Loucy (cell line): ENCODE data around the gene PARN.

Source experiments
- H2AFZ ChIP-seq: fragments of 200-600 bp; sonication (generic); 2 replicates; pipeline ENCODE4 v1.6.0; 2016; ENCODE audit warnings: antibody characterized with exemption, mild to moderate bottlenecking, low read length, moderate library complexity
- H3F3A ChIP-seq: fragments of 200-600 bp; 2 replicates; pipeline ENCODE4 v1.6.0; 2016; ENCODE audit warnings: antibody characterized with exemption, low read depth, mild to moderate bottlenecking
- H3K27me3 ChIP-seq: fragments of 200-600 bp; sonication (generic); 2 replicates; pipeline ENCODE4 v1.6.1; 2014; ENCODE audit warnings: low read length, mild to moderate bottlenecking; ENCODE audit not compliant: insufficient read depth, poor library complexity, severe bottlenecking
- H3K36me3 ChIP-seq: fragments of 200-600 bp; sonication (generic); 2 replicates; pipeline ENCODE4 v1.6.1; 2016; ENCODE audit warnings: low read length; ENCODE audit not compliant: insufficient read depth
- H3K4me1 ChIP-seq: fragments of 200-600 bp; sonication (generic); 2 replicates; pipeline ENCODE4 v1.5.1; 2014; ENCODE audit warnings: low read length, mild to moderate bottlenecking; ENCODE audit not compliant: insufficient read depth, poor library complexity, severe bottlenecking
- H3K4me2 ChIP-seq: fragments of 200-600 bp; sonication (generic); 2 replicates; pipeline ENCODE4 v1.6.0; 2014; ENCODE audit warnings: antibody characterized with exemption, low read length, low read depth, mild to moderate bottlenecking; ENCODE audit not compliant: poor library complexity, severe bottlenecking
- H3K4me3 ChIP-seq: fragments of 200-600 bp; sonication (generic); 2 replicates; pipeline ENCODE4 v1.5.1; 2014; ENCODE audit warnings: low read length, mild to moderate bottlenecking, mixed read lengths; ENCODE audit not compliant: poor library complexity, severe bottlenecking
- H3K79me2 ChIP-seq: fragments of 200-600 bp; sonication (generic); 2 replicates; pipeline ENCODE4 v1.6.1; 2014; ENCODE audit warnings: low read length; ENCODE audit not compliant: insufficient read depth
- H3K9ac ChIP-seq: fragments of 200-600 bp; sonication (generic); 2 replicates; pipeline ENCODE4 v1.6.0; 2014; ENCODE audit warnings: mild to moderate bottlenecking, low read depth, low read length, moderate library complexity; ENCODE audit not compliant: poor library complexity, severe bottlenecking
- H3K9me2 ChIP-seq: fragments of 200-600 bp; sonication (generic); replicated peaks from 2 replicates; pipeline ENCODE4 v1.6.1; 2016; ENCODE audit warnings: low read depth, low read length, mixed read lengths
- H3K9me3 ChIP-seq: fragments of 200-600 bp; sonication (generic); 2 replicates; pipeline ENCODE4 v1.6.1; 2014; ENCODE audit warnings: mild to moderate bottlenecking, antibody characterized with exemption, low read length, low read depth; ENCODE audit not compliant: insufficient read depth
- H4K20me1 ChIP-seq: fragments of 200-600 bp; sonication (generic); 2 replicates; pipeline ENCODE4 v1.6.0; 2014; ENCODE audit warnings: antibody characterized with exemption, low read length, mild to moderate bottlenecking; ENCODE audit not compliant: insufficient read depth, poor library complexity, severe bottlenecking
- EZH2phosphoT487 ChIP-seq: fragments of 200-600 bp; IDR thresholded peaks from 2 replicates; pipeline ENCODE4 v1.6.1; 2018; ENCODE audit warnings: antibody characterized with exemption, mild to moderate bottlenecking, moderate library complexity, borderline replicate concordance
- TF ChIP-seq, protein P1 (sequence below): fragments of 200-600 bp; sonication (generic); conservative IDR thresholded peaks from 2 replicates; pipeline ENCODE4 v1.5.1; 2014; ENCODE audit warnings: mild to moderate bottlenecking, antibody characterized with exemption, low read length

The PARN gene

DNA sequence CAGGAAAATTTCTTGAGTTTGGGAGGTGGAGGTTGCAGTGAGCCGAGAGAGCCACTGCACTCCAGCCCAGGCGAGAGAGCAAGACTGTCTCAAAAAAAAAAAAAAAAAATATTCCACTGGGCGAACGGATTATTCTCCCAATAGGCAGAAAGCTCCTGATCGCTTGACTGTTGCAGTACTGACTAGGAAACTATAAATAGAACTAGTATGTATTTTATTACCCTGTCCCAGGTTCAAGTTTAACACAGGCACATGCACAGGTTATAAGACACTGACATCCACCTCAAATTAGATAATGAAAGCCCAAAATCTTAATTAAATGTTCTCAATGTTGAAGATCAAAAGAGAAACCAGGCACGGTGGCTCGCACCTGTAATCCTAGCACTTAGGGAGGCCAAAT lies 11.5 kb downstream of the PARN start:
- Histone ChIP-seq H3K4me1 (no peaks in the 10 kb centered on the region), H3K9ac (no peak overlapping the region), H3K79me2 (no peaks in the 10 kb centered on the region), H3K27me3 (no peaks in the 10 kb centered on the region), H3K36me3 (no peaks in the 10 kb centered on the region; the same call in 1 of the 2 replicates), H3K9me2 (no peaks in the 10 kb centered on the region), H2AFZ (no peak overlapping the region), H3K4me2 (no peak overlapping the region), H3F3A (no peaks in the 10 kb centered on the region), H4K20me1 (no peaks in the 10 kb centered on the region), H3K9me3 (no peaks in the 10 kb centered on the region), H3K4me3 (no peak overlapping the region)
- TF ChIP-seq EZH2phosphoT487 = no peak
- TF ChIP-seq, protein P1, sequence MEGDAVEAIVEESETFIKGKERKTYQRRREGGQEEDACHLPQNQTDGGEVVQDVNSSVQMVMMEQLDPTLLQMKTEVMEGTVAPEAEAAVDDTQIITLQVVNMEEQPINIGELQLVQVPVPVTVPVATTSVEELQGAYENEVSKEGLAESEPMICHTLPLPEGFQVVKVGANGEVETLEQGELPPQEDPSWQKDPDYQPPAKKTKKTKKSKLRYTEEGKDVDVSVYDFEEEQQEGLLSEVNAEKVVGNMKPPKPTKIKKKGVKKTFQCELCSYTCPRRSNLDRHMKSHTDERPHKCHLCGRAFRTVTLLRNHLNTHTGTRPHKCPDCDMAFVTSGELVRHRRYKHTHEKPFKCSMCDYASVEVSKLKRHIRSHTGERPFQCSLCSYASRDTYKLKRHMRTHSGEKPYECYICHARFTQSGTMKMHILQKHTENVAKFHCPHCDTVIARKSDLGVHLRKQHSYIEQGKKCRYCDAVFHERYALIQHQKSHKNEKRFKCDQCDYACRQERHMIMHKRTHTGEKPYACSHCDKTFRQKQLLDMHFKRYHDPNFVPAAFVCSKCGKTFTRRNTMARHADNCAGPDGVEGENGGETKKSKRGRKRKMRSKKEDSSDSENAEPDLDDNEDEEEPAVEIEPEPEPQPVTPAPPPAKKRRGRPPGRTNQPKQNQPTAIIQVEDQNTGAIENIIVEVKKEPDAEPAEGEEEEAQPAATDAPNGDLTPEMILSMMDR = no peak

DNA sequence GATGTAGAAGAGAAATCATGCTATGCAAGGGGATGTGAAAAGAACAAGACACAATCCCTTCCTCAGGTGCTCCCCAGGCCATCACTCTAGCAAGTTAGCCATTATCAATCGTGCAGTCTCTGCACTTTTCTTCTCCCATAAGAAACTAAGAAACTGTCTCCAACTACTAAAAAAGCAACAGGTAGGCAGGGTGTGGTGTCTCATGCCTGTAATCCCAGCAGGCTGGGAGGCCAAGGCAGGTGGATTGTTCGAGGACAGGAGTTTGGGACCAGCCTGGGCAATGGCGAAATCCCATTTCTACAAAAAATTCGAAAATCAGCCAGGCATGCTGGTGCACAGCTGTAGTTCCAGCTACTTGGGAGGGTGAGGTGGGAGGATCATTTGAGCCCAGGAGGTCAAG lies 13.8 kb downstream of the PARN start:
- Histone ChIP-seq H4K20me1 (no peaks in the 10 kb centered on the region), H3K4me1 (no peaks in the 10 kb centered on the region), H3K4me2 (no peak overlapping the region), H3K79me2 (no peaks in the 10 kb centered on the region), H3K27me3 (no peaks in the 10 kb centered on the region), H3K9ac (no peak overlapping the region), H3F3A (no peaks in the 10 kb centered on the region), H3K36me3 (peaks cover 4% of the 10 kb centered on the region; the same call in 1 of the 2 replicates), H2AFZ (no peak overlapping the region), H3K4me3 (no peak overlapping the region), H3K9me3 (no peaks in the 10 kb centered on the region), H3K9me2 (no peaks in the 10 kb centered on the region)
- no peak for TF ChIP-seq EZH2phosphoT487
- TF ChIP-seq, protein P1 = no peak

- H2AFZ ChIP-seq = no peak overlapping the region
- no peaks in the 10 kb centered on the region for H3F3A ChIP-seq
- H3K9ac ChIP-seq = no peak overlapping the region
- peaks cover 14% of the 10 kb centered on the region; the same call in 1 of the 2 replicates for H3K36me3 ChIP-seq
- H3K4me3 ChIP-seq = no peak overlapping the region
- H3K27me3 ChIP-seq = no peaks in the 10 kb centered on the region
- no peaks in the 10 kb centered on the region for H3K4me1 ChIP-seq
- H3K4me2 ChIP-seq = no peak overlapping the region
- TF ChIP-seq EZH2phosphoT487 = no peak
- TF ChIP-seq, protein P1 = no peak
- H3K9me3 ChIP-seq = no peaks in the 10 kb centered on the region
- no peaks in the 10 kb centered on the region for H3K9me2 ChIP-seq
- H3K79me2 ChIP-seq = no peaks in the 10 kb centered on the region
- no peaks in the 10 kb centered on the region for H4K20me1 ChIP-seq
Observed at GRCh38 chr16:14613991-14614390, 16.1 kb downstream of the PARN start.
